ENCODE results near the gene PCF11.

The PCF11 gene

GRCh38 chr11:83158965-83159901 is 2.3 kb downstream of the PCF11 start:
- DNase-seq (ENCODE audit: low read depth) = no peak
- peak overlapping the region; percentile 99 for H3K4me3 ChIP-seq (ENCODE audit: control insufficient read depth, low read depth, low read length)
- no peak for TF ChIP-seq CTCF (IDR thresholded peaks at IDR 0.05; ENCODE audit: control insufficient read depth, insufficient read depth, low read depth, low read length, missing control alignments)

GRCh38 chr11:83159902-83160865 is 3.3 kb downstream of the PCF11 start:
- TF ChIP-seq CTCF (IDR thresholded peaks at IDR 0.05; ENCODE audit: control insufficient read depth, insufficient read depth, low read depth, low read length, missing control alignments) = no peak
- no peak for DNase-seq (ENCODE audit: low read depth)
- peak overlapping the region; percentile 99 for H3K4me3 ChIP-seq (ENCODE audit: control insufficient read depth, low read depth, low read length)

GRCh38 chr11:83161610-83162199 is 4.8 kb downstream of the PCF11 start:
- H3K4me3 ChIP-seq (ENCODE audit: control insufficient read depth, low read depth, low read length) = no peak overlapping the region
- no peak for DNase-seq (ENCODE audit: low read depth)
- TF ChIP-seq CTCF (IDR thresholded peaks at IDR 0.05; ENCODE audit: control insufficient read depth, insufficient read depth, low read depth, low read length, missing control alignments) = no peak

GRCh38 chr11:83162377-83162776 is 5.4 kb downstream of the PCF11 start:
- no peak for TF ChIP-seq CTCF (IDR thresholded peaks at IDR 0.05; ENCODE audit: control insufficient read depth, insufficient read depth, low read depth, low read length, missing control alignments)
- no peak for DNase-seq (ENCODE audit: low read depth)
- no peak overlapping the region for H3K4me3 ChIP-seq (ENCODE audit: control insufficient read depth, low read depth, low read length)

- DNase-seq (ENCODE audit: low read depth) = no peak
- no peak overlapping the region for H3K4me3 ChIP-seq (ENCODE audit: control insufficient read depth, low read depth, low read length)
- no peak for TF ChIP-seq CTCF (IDR thresholded peaks at IDR 0.05; ENCODE audit: control insufficient read depth, insufficient read depth, low read depth, low read length, missing control alignments)
Measured at GRCh38 chr11:83166193-83166866, 9.4 kb downstream of the PCF11 start.

- no peak overlapping the region for H3K4me3 ChIP-seq (ENCODE audit: control insufficient read depth, low read depth, low read length)
- DNase-seq (ENCODE audit: low read depth) = no peak
- no peak for TF ChIP-seq CTCF (IDR thresholded peaks at IDR 0.05; ENCODE audit: control insufficient read depth, insufficient read depth, low read depth, low read length, missing control alignments)
Measured at GRCh38 chr11:83168756-83169155, 11.8 kb downstream of the PCF11 start.
